GM21825 (cell line): Measurements from ENCODE around the gene PLEKHG4B.
"Not testable (repeated sequence)": the region's sequence is repeated elsewhere in the genome, so short reads cannot be mapped to it uniquely, and the experiment has no call there.

ENCODE experiments used
- ATAC-seq: cut with Tn5 transposase; IDR thresholded peaks from one replicate; pipeline ENCODE4 v1.9.1; 2021; ENCODE audit warnings: mild to moderate bottlenecking, moderate library complexity; ENCODE audit not compliant: unreplicated experiment

PLEKHG4B gene

DNA sequence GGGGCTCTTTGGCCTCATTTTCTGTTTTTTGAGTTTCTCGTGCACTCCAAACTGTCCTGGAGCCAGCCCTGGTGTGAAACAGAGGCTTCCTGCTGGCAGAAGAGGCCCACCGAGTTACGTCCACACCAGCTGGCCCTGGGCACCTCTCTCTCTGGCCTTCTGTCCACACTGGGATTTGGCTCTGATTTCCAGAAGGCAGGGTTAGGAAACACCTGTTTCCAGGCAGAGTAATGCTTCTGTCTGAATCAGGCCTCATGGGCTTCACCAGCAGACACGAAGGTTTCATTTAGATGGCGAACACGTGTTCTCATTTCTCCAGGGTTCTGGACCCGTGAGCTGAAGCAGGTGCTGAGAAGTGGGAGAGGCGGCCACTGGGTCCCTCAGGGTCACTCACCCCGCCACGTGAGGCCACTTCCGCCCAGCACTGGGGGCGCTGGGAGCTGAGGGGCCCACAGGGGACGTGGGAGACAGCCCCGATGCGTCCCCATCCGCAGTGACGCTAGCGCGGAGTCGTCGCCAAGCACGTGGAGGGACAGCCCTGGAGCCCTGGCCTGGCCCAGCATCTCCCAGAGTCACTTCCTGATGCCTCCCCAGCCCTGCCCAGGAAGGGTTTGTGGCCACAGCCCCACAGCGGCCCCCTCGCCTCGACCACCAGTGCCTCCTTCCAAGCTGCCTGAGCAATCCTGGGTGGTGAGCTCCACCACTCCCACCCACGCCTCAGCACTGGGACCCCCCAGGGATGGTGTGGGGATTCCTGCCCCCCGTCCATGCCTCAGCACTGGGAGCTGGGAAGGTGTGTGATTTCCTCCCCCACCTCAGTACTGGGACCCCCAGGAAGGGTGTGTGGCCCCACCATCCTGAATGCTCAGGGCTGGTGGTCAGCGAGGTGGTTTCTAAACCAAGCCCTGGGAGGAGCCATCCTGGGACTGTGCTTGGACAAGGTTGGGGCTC is 94.4 kb downstream of the PLEKHG4B start:
- no peak for ATAC-seq

DNA sequence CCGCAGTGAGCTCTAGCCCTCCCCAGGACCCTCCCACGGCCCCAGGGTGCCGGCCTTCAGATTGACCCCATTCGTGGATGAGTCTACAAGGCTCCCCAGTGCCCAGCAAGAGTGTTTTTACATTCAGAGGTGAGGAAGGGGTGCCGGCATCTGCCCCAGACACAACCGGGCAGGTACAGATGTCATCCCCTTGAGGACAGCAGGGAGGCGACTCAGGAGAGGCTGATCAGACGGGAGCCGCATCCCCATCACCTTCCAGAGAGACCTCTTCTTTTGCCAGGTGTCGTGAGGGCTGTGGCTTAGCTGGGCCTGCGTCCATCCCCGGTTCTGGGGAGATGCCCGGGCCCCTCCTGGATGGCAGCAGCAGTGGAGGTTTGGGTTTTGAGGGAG is 95.1 kb downstream of the PLEKHG4B start:
- ATAC-seq, result no peak

DNA sequence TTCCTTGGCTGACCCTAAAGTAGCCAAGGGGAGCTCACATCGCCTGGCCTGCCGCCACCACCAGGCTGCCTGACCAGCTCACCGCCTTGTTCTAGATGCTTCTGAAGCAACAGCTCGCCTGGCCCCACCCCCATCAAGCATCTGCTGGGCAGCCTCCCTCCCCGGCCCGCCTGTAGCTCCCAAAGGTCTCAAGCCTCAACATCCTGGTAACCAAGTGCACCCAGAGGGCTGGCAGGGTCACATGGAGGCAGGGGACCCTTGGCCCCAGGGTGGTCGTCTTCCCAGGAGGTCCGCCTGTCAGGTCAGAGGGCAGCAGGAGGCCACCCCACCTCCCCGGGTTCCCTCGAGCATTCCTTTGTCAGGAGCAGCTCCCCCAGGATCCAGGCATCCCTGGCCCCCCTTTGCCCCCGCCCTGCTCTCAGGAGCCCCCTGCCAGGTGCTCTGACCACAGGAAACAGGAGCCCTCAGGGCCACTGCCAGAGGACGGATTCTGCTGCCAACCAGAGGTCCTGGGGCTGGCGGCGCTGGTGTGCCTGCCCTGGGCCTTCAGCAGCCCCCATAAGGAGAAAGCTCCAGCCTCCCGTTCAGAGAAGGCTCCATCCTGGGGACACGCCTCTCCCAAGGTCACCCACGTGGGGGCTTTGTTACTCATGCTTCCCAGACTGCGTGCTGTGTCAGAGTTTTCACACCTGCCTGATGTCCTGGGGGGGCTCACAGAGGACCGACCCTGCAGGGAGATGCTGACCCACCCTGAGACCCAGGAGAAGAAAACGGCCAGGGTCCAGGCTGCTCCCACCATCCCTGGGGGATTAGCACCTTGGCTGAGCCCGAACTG is 95.9 kb downstream of the PLEKHG4B start:
- ATAC-seq, result no peak

GRCh38 chr5:188488-189481 is 96.8 kb downstream of the PLEKHG4B start:
- peak; percentile 74 for ATAC-seq

GRCh38 chr5:189486-189885 is 97.5 kb downstream of the PLEKHG4B start:
- no peak for ATAC-seq

GRCh38 chr5:189976-190365 is 98.0 kb downstream of the PLEKHG4B start:
- no peak for ATAC-seq

GRCh38 chr5:190366-191035 is 98.5 kb downstream of the PLEKHG4B start:
- ATAC-seq, result no peak

GRCh38 chr5:191036-191948 is 99.3 kb downstream of the PLEKHG4B start, which contains the start of gene LRRC14B:
Gene LRRC14B (plus strand): TSS chr5:191495. CDS start chr5:191539, 44 bp downstream.
- no peak for ATAC-seq

DNA sequence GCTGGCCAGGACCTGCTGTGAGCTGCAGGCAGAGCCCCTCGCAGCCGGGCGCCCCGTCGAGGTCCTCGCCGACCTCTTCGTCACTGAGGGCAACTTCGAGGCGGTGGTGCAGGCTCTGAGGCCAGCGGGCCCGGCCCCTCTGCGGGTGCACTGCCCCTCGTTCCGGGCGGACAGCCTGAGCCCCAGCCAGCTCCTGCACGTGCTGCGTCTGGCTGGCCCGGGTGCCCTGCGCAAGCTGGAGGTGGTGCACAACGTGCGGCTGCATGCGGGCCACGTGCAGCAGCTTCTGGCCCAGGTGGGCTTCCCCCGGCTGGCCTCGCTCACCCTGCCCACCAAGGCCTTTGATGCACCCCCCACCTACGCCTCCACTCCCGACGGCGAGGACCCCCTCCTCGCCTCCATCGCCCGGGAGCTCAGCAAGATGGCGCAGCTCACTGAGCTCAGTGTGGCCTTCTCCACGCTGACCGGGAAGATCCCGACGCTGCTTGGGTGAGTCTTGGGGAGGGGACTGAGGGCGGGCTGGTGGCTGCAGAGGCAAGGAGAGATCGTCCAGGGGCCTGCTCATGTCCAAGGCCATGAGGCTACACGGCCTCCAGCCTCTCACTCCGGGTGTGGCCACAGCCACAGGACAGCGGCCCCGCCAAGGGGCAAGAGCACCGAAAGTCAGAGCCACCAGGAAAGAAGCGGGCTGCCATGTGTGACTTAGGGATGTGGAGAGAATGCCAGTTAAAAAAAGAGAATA is 100.2 kb downstream of the PLEKHG4B start:
- no peak for ATAC-seq

GRCh38 chr5:192691-192969 is 100.7 kb downstream of the PLEKHG4B start:
- ATAC-seq, result no peak

DNA sequence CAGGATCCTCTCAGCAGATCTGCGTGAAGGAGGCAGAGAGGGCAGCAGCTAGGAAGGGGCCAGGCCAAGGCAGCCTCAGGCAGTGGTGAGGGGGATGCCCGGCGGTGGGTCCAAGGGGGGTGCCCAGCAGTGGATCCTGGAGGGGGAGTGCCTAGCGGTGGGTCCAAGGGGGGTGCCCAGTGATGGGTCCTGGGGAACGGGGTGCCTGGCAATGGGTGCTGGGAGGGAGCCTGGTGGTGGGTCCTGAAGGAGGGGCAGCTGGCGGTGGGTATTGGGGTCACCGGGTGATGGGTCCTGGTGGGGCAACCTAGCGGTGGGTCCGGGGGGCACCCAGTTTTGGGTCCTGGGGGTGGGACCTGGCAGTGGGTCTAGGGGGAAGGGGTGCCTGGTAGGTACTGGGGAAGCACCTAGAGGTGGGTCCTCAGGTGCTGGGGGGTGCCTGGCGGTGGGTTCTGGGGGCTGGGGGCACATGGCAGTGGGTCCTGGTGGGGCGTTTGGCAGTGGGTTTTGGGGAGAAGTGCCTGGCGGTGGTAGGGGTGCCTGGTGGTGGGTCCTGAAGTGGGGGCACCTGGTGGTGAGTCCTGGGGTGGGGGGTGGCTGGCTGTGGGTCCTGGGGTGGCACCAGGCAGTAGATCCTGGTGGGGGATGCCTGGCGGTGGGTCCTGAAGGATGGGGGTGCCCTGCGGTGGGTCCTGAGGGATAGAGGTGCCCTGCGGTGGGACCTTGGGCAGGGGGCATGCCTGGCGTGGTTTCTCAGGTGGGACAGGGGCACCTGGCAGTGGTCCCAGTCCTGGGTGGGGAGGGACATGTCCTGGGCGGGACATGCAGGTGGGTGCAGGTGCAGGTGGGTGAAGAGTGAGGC is 101.2 kb downstream of the PLEKHG4B start:
- no peak for ATAC-seq

- ATAC-seq, result no peak
Measured at GRCh38 chr5:194102-194501, 102.1 kb downstream of the PLEKHG4B start.

- ATAC-seq, result no peak
Measured at GRCh38 chr5:194603-195209, 102.7 kb downstream of the PLEKHG4B start.

- no peak for ATAC-seq
Measured at GRCh38 chr5:195401-196160, 103.6 kb downstream of the PLEKHG4B start.

- ATAC-seq, result no peak
Measured at GRCh38 chr5:196350-196749, 104.4 kb downstream of the PLEKHG4B start.

GRCh38 chr5:197031-197430 is 105.1 kb downstream of the PLEKHG4B start:
- not testable (repeated sequence) for ATAC-seq
